Measurements from ENCODE around the gene STMP1. TPM values are rescaled to one million over a fixed set of nuclear protein-coding genes. Genes with fewer than 3 reads are reported as not detected.

STMP1 gene
- total RNA-seq, 1 donor from 2014 or later = 19.2 TPM

GRCh38 chr7:135723411-135723810, 61.1 kb downstream of the STMP1 start:
- no peak for DNase-seq

Small RNA genes lying within 50 kb of the gene (small RNA-seq; reads per million reads assigned to genes)
- gene RNU6-1154P (ENCODE audit: low replicate concordance) = not detected

Other genes starting within 250 kb of the STMP1 start
- gene CNOT4, start 152.4 kb upstream of the STMP1 start, total RNA-seq = 19.0 TPM
- gene NUP205, start 104.6 kb upstream of the STMP1 start, total RNA-seq = 34.8 TPM
- gene SLC13A4, start 65.7 kb downstream of the STMP1 start, total RNA-seq = not detected
- gene FAM180A, start 86.3 kb downstream of the STMP1 start, total RNA-seq = 1.4 TPM

Measured in tongue (tissue), 3 donors.